ENCODE measurements around the gene CDK14. TPM values are rescaled to one million over a fixed set of nuclear protein-coding genes. Genes with fewer than 3 reads are reported as not detected.

Gene CDK14
- total and polyA plus RNA-seq, 4 donors = 60.9 to 126 (median 82.9) TPM

- Histone ChIP-seq H3K4me3 (ENCODE audit: low read depth, low read length) (no peak overlapping the region), H3K4me1 (ENCODE audit: control insufficient read depth, insufficient read depth, low read length) (no peaks in the 10 kb centered on the region), H3K27ac (ENCODE audit: low read depth, low read length) (no peak overlapping the region), H3K27me3 (ENCODE audit: control insufficient read depth, insufficient read depth, low read length) (no peaks in the 10 kb centered on the region), H3K9me3 (ENCODE audit: control insufficient read depth, insufficient read depth, low read length) (no peaks in the 10 kb centered on the region), H3K36me3 (ENCODE audit: control insufficient read depth, insufficient read depth, low read length) (no peaks in the 10 kb centered on the region)
- WGBS (ENCODE audit: insufficient coverage) = no CpG with 5 or more reads among the region's 1 CpG
- DNase-seq (ENCODE audit: low read depth in 4 of 6, low spot score in 6 of 6) = peak in 1 of 6 donors; percentile 61
Measured at GRCh38 chr7:90669492-90669891, 73.4 kb downstream of the CDK14 start.

- Histone ChIP-seq H3K4me1 (ENCODE audit: control insufficient read depth, insufficient read depth, low read length) (peaks cover 3% of the 10 kb centered on the region), H3K9me3 (ENCODE audit: control insufficient read depth, insufficient read depth, low read length) (no peaks in the 10 kb centered on the region), H3K27ac (ENCODE audit: low read depth, low read length) (no peak overlapping the region), H3K27me3 (ENCODE audit: control insufficient read depth, insufficient read depth, low read length) (no peaks in the 10 kb centered on the region), H3K4me3 (ENCODE audit: low read depth, low read length) (no peak overlapping the region), H3K36me3 (ENCODE audit: control insufficient read depth, insufficient read depth, low read length) (no peaks in the 10 kb centered on the region)
- peak in 1 of 6 donors; percentile 32 for DNase-seq (ENCODE audit: low read depth in 4 of 6, low spot score in 6 of 6)
- 50% methylated on average over 1 of the region's 2 CpGs for WGBS (ENCODE audit: insufficient coverage)
Measured at GRCh38 chr7:90671571-90671970, 75.5 kb downstream of the CDK14 start.

- DNase-seq (ENCODE audit: low read depth in 4 of 6, low spot score in 6 of 6) = no peak
- WGBS (ENCODE audit: insufficient coverage) = 100% methylated on average over 1 of the region's 2 CpGs
- H3K27me3 ChIP-seq (ENCODE audit: control insufficient read depth, insufficient read depth, low read length) = no peaks in the 10 kb centered on the region
- H3K4me1 ChIP-seq (ENCODE audit: control insufficient read depth, insufficient read depth, low read length) = peaks cover 5% of the 10 kb centered on the region
- no peaks in the 10 kb centered on the region for H3K9me3 ChIP-seq (ENCODE audit: control insufficient read depth, insufficient read depth, low read length)
- H3K27ac ChIP-seq (ENCODE audit: low read depth, low read length) = no peak overlapping the region
- no peak overlapping the region for H3K4me3 ChIP-seq (ENCODE audit: low read depth, low read length)
- H3K36me3 ChIP-seq (ENCODE audit: control insufficient read depth, insufficient read depth, low read length) = no peaks in the 10 kb centered on the region
Measured at GRCh38 chr7:90672210-90672609, 76.1 kb downstream of the CDK14 start.

GRCh38 chr7:90674625-90675024 lies 78.5 kb downstream of the CDK14 start:
- Histone ChIP-seq H3K36me3 (ENCODE audit: control insufficient read depth, insufficient read depth, low read length) (no peaks in the 10 kb centered on the region), H3K4me3 (ENCODE audit: low read depth, low read length) (no peak overlapping the region), H3K4me1 (ENCODE audit: control insufficient read depth, insufficient read depth, low read length) (peaks cover 14% of the 10 kb centered on the region), H3K27ac (ENCODE audit: low read depth, low read length) (no peak overlapping the region), H3K9me3 (ENCODE audit: control insufficient read depth, insufficient read depth, low read length) (no peaks in the 10 kb centered on the region), H3K27me3 (ENCODE audit: control insufficient read depth, insufficient read depth, low read length) (no peaks in the 10 kb centered on the region)
- DNase-seq (ENCODE audit: low read depth in 4 of 6, low spot score in 6 of 6) = no peak
- WGBS (ENCODE audit: insufficient coverage) = no CpG with 5 or more reads among the region's 1 CpG

- 98% methylated on average over 2 of the region's 3 CpGs for WGBS (ENCODE audit: insufficient coverage)
- Histone ChIP-seq H3K36me3 (ENCODE audit: control insufficient read depth, insufficient read depth, low read length) (no peaks in the 10 kb centered on the region), H3K9me3 (ENCODE audit: control insufficient read depth, insufficient read depth, low read length) (no peaks in the 10 kb centered on the region), H3K27ac (ENCODE audit: low read depth, low read length) (no peak overlapping the region), H3K27me3 (ENCODE audit: control insufficient read depth, insufficient read depth, low read length) (no peaks in the 10 kb centered on the region), H3K4me1 (ENCODE audit: control insufficient read depth, insufficient read depth, low read length) (peaks cover 14% of the 10 kb centered on the region), H3K4me3 (ENCODE audit: low read depth, low read length) (no peak overlapping the region)
- no peak for DNase-seq (ENCODE audit: low read depth in 4 of 6, low spot score in 6 of 6)
Measured at GRCh38 chr7:90675982-90676381, 79.9 kb downstream of the CDK14 start.

- DNase-seq (ENCODE audit: low read depth in 4 of 6, low spot score in 6 of 6) = peak; percentile 40 to 87 (median 50)
Measured at GRCh38 chr7:90677486-90678404, 81.6 kb downstream of the CDK14 start.

GRCh38 chr7:90678986-90679385 lies 82.9 kb downstream of the CDK14 start:
- Histone ChIP-seq H3K27ac (ENCODE audit: low read depth, low read length) (no peak overlapping the region), H3K4me3 (ENCODE audit: low read depth, low read length) (no peak overlapping the region), H3K27me3 (ENCODE audit: control insufficient read depth, insufficient read depth, low read length) (no peaks in the 10 kb centered on the region), H3K4me1 (ENCODE audit: control insufficient read depth, insufficient read depth, low read length) (peaks cover 17% of the 10 kb centered on the region), H3K36me3 (ENCODE audit: control insufficient read depth, insufficient read depth, low read length) (no peaks in the 10 kb centered on the region), H3K9me3 (ENCODE audit: control insufficient read depth, insufficient read depth, low read length) (no peaks in the 10 kb centered on the region)
- no CpG with 5 or more reads among the region's 3 CpGs for WGBS (ENCODE audit: insufficient coverage)
- DNase-seq (ENCODE audit: low read depth in 4 of 6, low spot score in 6 of 6) = no peak

More at GRCh38 chr7:90677486-90678404, 81.6 kb downstream of the CDK14 start:
- H3K4me1 ChIP-seq (ENCODE audit: control insufficient read depth, insufficient read depth, low read length) = peaks cover 17% of the 10 kb centered on the region
- no peaks in the 10 kb centered on the region for H3K36me3 ChIP-seq (ENCODE audit: control insufficient read depth, insufficient read depth, low read length)
- WGBS (ENCODE audit: insufficient coverage) = 24% methylated on average over 8 of the region's 10 CpGs
- no peaks in the 10 kb centered on the region for H3K27me3 ChIP-seq (ENCODE audit: control insufficient read depth, insufficient read depth, low read length)
- no peaks in the 10 kb centered on the region for H3K9me3 ChIP-seq (ENCODE audit: control insufficient read depth, insufficient read depth, low read length)
- H3K4me3 ChIP-seq (ENCODE audit: low read depth, low read length) = no peak overlapping the region
- H3K27ac ChIP-seq (ENCODE audit: low read depth, low read length) = peak overlapping the region; percentile 33

- peaks cover 17% of the 10 kb centered on the region for H3K4me1 ChIP-seq (ENCODE audit: control insufficient read depth, insufficient read depth, low read length)
- no peaks in the 10 kb centered on the region for H3K27me3 ChIP-seq (ENCODE audit: control insufficient read depth, insufficient read depth, low read length)
- H3K36me3 ChIP-seq (ENCODE audit: control insufficient read depth, insufficient read depth, low read length) = no peaks in the 10 kb centered on the region
- DNase-seq (ENCODE audit: low read depth in 4 of 6, low spot score in 6 of 6) = peak in 1 of 6 donors; percentile 12
- no CpG with 5 or more reads among the region's 4 CpGs for WGBS (ENCODE audit: insufficient coverage)
- no peak overlapping the region for H3K4me3 ChIP-seq (ENCODE audit: low read depth, low read length)
- H3K27ac ChIP-seq (ENCODE audit: low read depth, low read length) = no peak overlapping the region
- H3K9me3 ChIP-seq (ENCODE audit: control insufficient read depth, insufficient read depth, low read length) = no peaks in the 10 kb centered on the region
Measured at GRCh38 chr7:90680484-90680883, 84.4 kb downstream of the CDK14 start.

- Histone ChIP-seq H3K36me3 (ENCODE audit: control insufficient read depth, insufficient read depth, low read length) (no peaks in the 10 kb centered on the region), H3K4me1 (ENCODE audit: control insufficient read depth, insufficient read depth, low read length) (peaks cover 14% of the 10 kb centered on the region), H3K9me3 (ENCODE audit: control insufficient read depth, insufficient read depth, low read length) (no peaks in the 10 kb centered on the region), H3K27ac (ENCODE audit: low read depth, low read length) (no peak overlapping the region), H3K27me3 (ENCODE audit: control insufficient read depth, insufficient read depth, low read length) (no peaks in the 10 kb centered on the region), H3K4me3 (ENCODE audit: low read depth, low read length) (no peak overlapping the region)
- WGBS (ENCODE audit: insufficient coverage) = 44% methylated on average over 2 of the region's 2 CpGs
- peak in 1 of 6 donors; percentile 6 for DNase-seq (ENCODE audit: low read depth in 4 of 6, low spot score in 6 of 6)
Measured at GRCh38 chr7:90681336-90682022, 85.4 kb downstream of the CDK14 start.
